K562 (cell line): ENCODE data around the gene TDRD3. TPM values are rescaled to one million over a fixed set of nuclear protein-coding genes. Genes with fewer than 3 reads are reported as not detected.

Experiments used
- ELF4 ChIP-seq: fragments of 450-650 bp; formaldehyde crosslinking; IDR thresholded peaks from 2 replicates; pipeline ENCODE4 v1.4.0; 2022; ENCODE audit warnings: missing genetic modification characterization
- HMG20A ChIP-seq: fragments of 450-650 bp; formaldehyde crosslinking; conservative IDR thresholded peaks from 2 replicates; pipeline ENCODE4 v1.4.0; 2020; ENCODE audit warnings: mild to moderate bottlenecking, mixed read lengths
- PHF8 ChIP-seq: fragments of 200-600 bp; sonication (generic); IDR thresholded peaks from 2 replicates; pipeline ENCODE4 v1.6.1; 2012; ENCODE audit warnings: mixed run types, mild to moderate bottlenecking, inconsistent platforms, low read length, moderate library complexity, borderline replicate concordance
- polyA plus RNA-seq, 8 experiments: library from polyadenylated mRNA; depleted of rRNA in 4 of 8; stranded (reverse) in 5 of 8; unstranded in 3 of 8; fragments of >200 nt; fragmentation: Nextera tagmentation in 2 of 8; fragmentation: Illumina TruSeq in 1 of 8; extraction: Ambion mirVana in 2 of 8; extraction: Trizol in 1 of 8; gene quantifications; 2 replicates each; pipeline versions ENCODE4 v1.2.1 to v1.2.3, GENCODE V29; 2011 to 2014; ENCODE audit warnings: inconsistent platforms in 1 of 8, missing spikeins in 1 of 8
- total RNA-seq, 7 experiments: library from RNA; depleted of rRNA in 6 of 7; stranded (reverse); fragments of >200 nt in 6 of 7; fragmentation: Illumina TruSeq in 2 of 7; extraction: Trizol in 2 of 7; gene quantifications; 2 replicates each; pipeline versions ENCODE4 v1.2.1 to v1.2.3, GENCODE V29; 2011 to 2021; ENCODE audit warnings: low replicate concordance in 1 of 7
- TF ChIP-seq, protein P1 (sequence below): fragments of 450-650 bp; IDR thresholded peaks from 2 replicates; pipeline ENCODE4 v1.6.1; 2016; ENCODE audit warnings: mild to moderate bottlenecking, moderate library complexity
- TF ChIP-seq, protein P2 (sequence below): fragments of 450-650 bp; IDR thresholded peaks from 2 replicates; pipeline ENCODE4 v1.6.1; 2016; ENCODE audit warnings: low read depth, mild to moderate bottlenecking, moderate library complexity

Gene TDRD3
- total and polyA plus RNA-seq, 9 of the 15 experiments (the other 6 are each of a cell fraction or from before 2014, with no cell fraction given): 3.6 to 16.4 (median 9.5) TPM

DNA sequence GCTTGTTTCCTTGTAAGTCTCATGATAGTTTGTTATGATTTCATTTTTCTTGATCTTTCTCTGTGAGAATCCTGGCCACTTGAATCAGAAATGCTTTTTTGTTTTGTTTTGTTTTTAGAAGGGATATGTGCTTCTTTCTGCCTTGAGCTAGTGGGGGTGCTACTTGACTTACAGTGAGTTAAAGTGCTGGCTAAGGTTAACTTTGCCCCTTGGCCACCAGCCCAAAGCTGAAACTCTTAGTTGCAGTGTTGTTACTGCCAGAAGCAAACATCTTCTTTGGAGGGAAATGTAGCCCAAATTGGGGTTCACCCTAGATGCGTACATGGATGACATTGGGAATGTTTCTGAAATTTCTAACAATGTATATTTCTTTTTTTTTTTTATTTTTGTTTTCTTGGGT is 57.4 kb downstream of the TDRD3 start (continued):
- TF ChIP-seq, protein P1, sequence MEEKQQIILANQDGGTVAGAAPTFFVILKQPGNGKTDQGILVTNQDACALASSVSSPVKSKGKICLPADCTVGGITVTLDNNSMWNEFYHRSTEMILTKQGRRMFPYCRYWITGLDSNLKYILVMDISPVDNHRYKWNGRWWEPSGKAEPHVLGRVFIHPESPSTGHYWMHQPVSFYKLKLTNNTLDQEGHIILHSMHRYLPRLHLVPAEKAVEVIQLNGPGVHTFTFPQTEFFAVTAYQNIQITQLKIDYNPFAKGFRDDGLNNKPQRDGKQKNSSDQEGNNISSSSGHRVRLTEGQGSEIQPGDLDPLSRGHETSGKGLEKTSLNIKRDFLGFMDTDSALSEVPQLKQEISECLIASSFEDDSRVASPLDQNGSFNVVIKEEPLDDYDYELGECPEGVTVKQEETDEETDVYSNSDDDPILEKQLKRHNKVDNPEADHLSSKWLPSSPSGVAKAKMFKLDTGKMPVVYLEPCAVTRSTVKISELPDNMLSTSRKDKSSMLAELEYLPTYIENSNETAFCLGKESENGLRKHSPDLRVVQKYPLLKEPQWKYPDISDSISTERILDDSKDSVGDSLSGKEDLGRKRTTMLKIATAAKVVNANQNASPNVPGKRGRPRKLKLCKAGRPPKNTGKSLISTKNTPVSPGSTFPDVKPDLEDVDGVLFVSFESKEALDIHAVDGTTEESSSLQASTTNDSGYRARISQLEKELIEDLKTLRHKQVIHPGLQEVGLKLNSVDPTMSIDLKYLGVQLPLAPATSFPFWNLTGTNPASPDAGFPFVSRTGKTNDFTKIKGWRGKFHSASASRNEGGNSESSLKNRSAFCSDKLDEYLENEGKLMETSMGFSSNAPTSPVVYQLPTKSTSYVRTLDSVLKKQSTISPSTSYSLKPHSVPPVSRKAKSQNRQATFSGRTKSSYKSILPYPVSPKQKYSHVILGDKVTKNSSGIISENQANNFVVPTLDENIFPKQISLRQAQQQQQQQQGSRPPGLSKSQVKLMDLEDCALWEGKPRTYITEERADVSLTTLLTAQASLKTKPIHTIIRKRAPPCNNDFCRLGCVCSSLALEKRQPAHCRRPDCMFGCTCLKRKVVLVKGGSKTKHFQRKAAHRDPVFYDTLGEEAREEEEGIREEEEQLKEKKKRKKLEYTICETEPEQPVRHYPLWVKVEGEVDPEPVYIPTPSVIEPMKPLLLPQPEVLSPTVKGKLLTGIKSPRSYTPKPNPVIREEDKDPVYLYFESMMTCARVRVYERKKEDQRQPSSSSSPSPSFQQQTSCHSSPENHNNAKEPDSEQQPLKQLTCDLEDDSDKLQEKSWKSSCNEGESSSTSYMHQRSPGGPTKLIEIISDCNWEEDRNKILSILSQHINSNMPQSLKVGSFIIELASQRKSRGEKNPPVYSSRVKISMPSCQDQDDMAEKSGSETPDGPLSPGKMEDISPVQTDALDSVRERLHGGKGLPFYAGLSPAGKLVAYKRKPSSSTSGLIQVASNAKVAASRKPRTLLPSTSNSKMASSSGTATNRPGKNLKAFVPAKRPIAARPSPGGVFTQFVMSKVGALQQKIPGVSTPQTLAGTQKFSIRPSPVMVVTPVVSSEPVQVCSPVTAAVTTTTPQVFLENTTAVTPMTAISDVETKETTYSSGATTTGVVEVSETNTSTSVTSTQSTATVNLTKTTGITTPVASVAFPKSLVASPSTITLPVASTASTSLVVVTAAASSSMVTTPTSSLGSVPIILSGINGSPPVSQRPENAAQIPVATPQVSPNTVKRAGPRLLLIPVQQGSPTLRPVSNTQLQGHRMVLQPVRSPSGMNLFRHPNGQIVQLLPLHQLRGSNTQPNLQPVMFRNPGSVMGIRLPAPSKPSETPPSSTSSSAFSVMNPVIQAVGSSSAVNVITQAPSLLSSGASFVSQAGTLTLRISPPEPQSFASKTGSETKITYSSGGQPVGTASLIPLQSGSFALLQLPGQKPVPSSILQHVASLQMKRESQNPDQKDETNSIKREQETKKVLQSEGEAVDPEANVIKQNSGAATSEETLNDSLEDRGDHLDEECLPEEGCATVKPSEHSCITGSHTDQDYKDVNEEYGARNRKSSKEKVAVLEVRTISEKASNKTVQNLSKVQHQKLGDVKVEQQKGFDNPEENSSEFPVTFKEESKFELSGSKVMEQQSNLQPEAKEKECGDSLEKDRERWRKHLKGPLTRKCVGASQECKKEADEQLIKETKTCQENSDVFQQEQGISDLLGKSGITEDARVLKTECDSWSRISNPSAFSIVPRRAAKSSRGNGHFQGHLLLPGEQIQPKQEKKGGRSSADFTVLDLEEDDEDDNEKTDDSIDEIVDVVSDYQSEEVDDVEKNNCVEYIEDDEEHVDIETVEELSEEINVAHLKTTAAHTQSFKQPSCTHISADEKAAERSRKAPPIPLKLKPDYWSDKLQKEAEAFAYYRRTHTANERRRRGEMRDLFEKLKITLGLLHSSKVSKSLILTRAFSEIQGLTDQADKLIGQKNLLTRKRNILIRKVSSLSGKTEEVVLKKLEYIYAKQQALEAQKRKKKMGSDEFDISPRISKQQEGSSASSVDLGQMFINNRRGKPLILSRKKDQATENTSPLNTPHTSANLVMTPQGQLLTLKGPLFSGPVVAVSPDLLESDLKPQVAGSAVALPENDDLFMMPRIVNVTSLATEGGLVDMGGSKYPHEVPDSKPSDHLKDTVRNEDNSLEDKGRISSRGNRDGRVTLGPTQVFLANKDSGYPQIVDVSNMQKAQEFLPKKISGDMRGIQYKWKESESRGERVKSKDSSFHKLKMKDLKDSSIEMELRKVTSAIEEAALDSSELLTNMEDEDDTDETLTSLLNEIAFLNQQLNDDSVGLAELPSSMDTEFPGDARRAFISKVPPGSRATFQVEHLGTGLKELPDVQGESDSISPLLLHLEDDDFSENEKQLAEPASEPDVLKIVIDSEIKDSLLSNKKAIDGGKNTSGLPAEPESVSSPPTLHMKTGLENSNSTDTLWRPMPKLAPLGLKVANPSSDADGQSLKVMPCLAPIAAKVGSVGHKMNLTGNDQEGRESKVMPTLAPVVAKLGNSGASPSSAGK: no peak
- TF ChIP-seq PHF8 (no peak), ELF4 (CRISPR knock-in tag) (no peak), HMG20A (CRISPR knock-in tag) (no peak)
- TF ChIP-seq, protein P2, sequence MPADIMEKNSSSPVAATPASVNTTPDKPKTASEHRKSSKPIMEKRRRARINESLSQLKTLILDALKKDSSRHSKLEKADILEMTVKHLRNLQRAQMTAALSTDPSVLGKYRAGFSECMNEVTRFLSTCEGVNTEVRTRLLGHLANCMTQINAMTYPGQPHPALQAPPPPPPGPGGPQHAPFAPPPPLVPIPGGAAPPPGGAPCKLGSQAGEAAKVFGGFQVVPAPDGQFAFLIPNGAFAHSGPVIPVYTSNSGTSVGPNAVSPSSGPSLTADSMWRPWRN: no peak
